ENCODE data around the gene THAP8. TPM values are rescaled to one million over a fixed set of nuclear protein-coding genes. Genes with fewer than 3 reads are reported as not detected.

Gene THAP8
- total RNA-seq, 1 donor from 2014 or later, result 4.2 TPM

DNA sequence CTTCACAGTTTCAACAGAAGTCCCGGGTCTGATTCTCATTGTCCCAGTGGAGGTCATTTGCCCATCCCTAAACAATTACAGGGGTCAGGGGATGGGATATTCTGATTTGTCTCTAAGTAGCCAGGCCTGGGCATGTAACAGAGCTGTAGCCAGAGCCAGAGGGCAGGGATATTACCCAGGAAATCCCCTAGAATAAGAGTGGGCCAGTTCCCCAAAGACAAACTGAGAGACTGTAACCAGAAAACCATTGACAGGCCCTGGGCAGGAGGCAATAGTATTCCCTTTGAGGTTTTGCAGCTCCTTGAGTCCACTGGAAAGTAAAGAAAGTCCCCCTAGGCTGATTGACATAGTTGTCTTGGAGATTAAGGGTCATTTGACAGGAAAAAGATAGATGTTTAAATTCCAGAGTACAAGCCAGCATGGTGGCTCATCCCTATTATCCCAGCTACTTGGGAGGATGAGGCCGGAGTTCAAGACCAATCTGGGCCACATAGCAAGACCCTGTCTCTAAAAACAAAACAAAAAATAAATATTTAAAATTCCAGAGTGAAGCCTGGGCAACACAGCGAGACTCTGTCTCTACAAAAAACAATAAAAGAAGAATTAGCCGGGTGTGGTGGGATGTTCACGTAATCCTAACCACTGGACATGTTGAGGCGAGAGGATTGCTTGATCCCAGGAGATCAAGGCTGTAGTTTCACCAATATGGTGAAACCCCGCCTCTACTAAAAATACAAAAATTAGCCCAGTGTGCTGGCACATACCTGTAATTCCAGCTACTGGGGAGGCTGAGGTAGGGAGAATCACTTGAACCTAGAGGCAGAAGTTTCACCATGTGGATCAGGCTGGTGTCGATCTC, 60.9 kb downstream of the THAP8 start:
- intact Hi-C loops (cut with micrococcal nuclease), result no loop called here
- Histone ChIP-seq H3K36me3 (peaks cover 8% of the 10 kb centered on the region), H3K9me3 (replicated peaks) (no peaks in the 10 kb centered on the region), H3K4me1 (peaks cover 34% of the 10 kb centered on the region), H3K27me3 (ENCODE audit: low read depth) (peaks cover 13% of the 10 kb centered on the region), H3K27ac (replicated peaks) (no peak overlapping the region), H3K4me3 (no peak overlapping the region)
- no peak for TF ChIP-seq CTCF (IDR thresholded peaks at IDR 0.05; ENCODE audit: borderline replicate concordance)
- no peak for DNase-seq

GRCh38 chr19:35991731-35992450, 62.2 kb downstream of the THAP8 start:
- Histone ChIP-seq H3K4me3 (no peak overlapping the region), H3K27me3 (ENCODE audit: low read depth) (peaks cover 25% of the 10 kb centered on the region), H3K27ac (replicated peaks) (no peak overlapping the region), H3K4me1 (peaks cover 37% of the 10 kb centered on the region), H3K9me3 (replicated peaks) (no peaks in the 10 kb centered on the region), H3K36me3 (no peaks in the 10 kb centered on the region)
- intact Hi-C loops (cut with micrococcal nuclease), result no loop called here
- no peak for DNase-seq
- no peak for TF ChIP-seq CTCF (IDR thresholded peaks at IDR 0.05; ENCODE audit: borderline replicate concordance)

- no peak for DNase-seq
- H3K27me3 ChIP-seq (ENCODE audit: low read depth), result peaks cover 34% of the 10 kb centered on the region
- H3K27ac ChIP-seq (replicated peaks), result no peak overlapping the region
- no peaks in the 10 kb centered on the region for H3K36me3 ChIP-seq
- no peak overlapping the region for H3K4me3 ChIP-seq
- no peaks in the 10 kb centered on the region for H3K9me3 ChIP-seq (replicated peaks)
- peaks cover 33% of the 10 kb centered on the region for H3K4me1 ChIP-seq
- no peak for TF ChIP-seq CTCF (IDR thresholded peaks at IDR 0.05; ENCODE audit: borderline replicate concordance)
- intact Hi-C loops (cut with micrococcal nuclease), result no loop called here
These were observed 63.0 kb downstream of the THAP8 start for GRCh38 chr19:35990771-35991730.

- Histone ChIP-seq H3K36me3 (no peaks in the 10 kb centered on the region), H3K9me3 (replicated peaks) (no peaks in the 10 kb centered on the region), H3K27me3 (ENCODE audit: low read depth) (peaks cover 43% of the 10 kb centered on the region), H3K4me1 (peaks cover 24% of the 10 kb centered on the region), H3K27ac (replicated peaks) (no peak overlapping the region), H3K4me3 (no peak overlapping the region)
- intact Hi-C loops (cut with micrococcal nuclease), result no loop called here
- no peak for TF ChIP-seq CTCF (IDR thresholded peaks at IDR 0.05; ENCODE audit: borderline replicate concordance)
- DNase-seq, result no peak
These were observed 63.9 kb downstream of the THAP8 start for GRCh38 chr19:35990156-35990555.

DNA sequence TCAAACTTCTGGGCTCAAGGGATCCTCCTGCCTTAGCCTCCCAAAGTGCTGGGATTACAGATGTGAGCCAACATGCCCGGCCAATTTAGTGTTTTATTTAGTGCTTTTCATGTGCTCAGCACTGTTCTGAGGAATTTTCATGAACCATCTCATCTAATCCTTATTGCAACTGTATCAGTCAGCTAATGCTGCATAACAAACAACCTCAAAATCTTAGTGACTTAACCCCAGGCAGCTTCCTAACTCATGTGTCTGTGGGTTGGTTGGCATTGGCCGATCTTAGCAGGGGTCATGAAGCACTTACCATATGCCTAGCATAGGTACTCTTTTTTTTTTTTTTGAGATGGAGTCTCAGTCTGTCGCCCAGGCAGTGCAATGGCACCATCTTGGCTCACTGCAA, 65.3 kb downstream of the THAP8 start:
- peaks cover 56% of the 10 kb centered on the region for H3K27me3 ChIP-seq (ENCODE audit: low read depth)
- H3K4me3 ChIP-seq, result no peak overlapping the region
- no peaks in the 10 kb centered on the region for H3K9me3 ChIP-seq (replicated peaks)
- DNase-seq, result no peak
- no peak overlapping the region for H3K27ac ChIP-seq (replicated peaks)
- intact Hi-C loops (cut with micrococcal nuclease), result no loop called here
- H3K4me1 ChIP-seq, result peaks cover 13% of the 10 kb centered on the region
- no peak for TF ChIP-seq CTCF (IDR thresholded peaks at IDR 0.05; ENCODE audit: borderline replicate concordance)
- no peaks in the 10 kb centered on the region for H3K36me3 ChIP-seq
